HepG2 (cell line): Measurements from ENCODE around the gene GRAMD4.

Source experiments
- EP300 ChIP-seq, 3 experiments: sonication (generic) in 1 of 3; formaldehyde crosslinking in 1 of 3; IDR thresholded peaks; 2 replicates each; pipeline versions ENCODE4 v1.5.1 to v1.6.1; 2011 to 2020; ENCODE audit warnings: low read depth in 2 of 3, low read length in 2 of 3, borderline replicate concordance in 1 of 3, improper control_type of control experiment in 1 of 3, mild to moderate bottlenecking in 1 of 3, missing genetic modification reagents in 1 of 3, moderate library complexity in 1 of 3
- GTF2F1 ChIP-seq: fragments of 150-350 bp; IDR thresholded peaks from 2 replicates; pipeline ENCODE4 v1.6.1; 2014; ENCODE audit warnings: low read length
- POLR2A ChIP-seq, 2 experiments: IDR thresholded peaks; 2 replicates each; pipeline ENCODE4 v1.6.1; 2011; ENCODE audit warnings: low read depth in 2 of 2, low read length in 2 of 2, mild to moderate bottlenecking in 1 of 2, moderate library complexity in 1 of 2; ENCODE audit not compliant: insufficient read depth in 1 of 2
- SAFB2 ChIP-seq: sonication (generic); formaldehyde crosslinking; IDR thresholded peaks from 2 replicates; pipeline ENCODE4 v1.5.1; 2020; ENCODE audit warnings: missing genetic modification reagents, low read depth, mild to moderate bottlenecking, borderline replicate concordance
- SMARCC2 ChIP-seq: fragments of 450-650 bp; IDR thresholded peaks from 2 replicates; pipeline ENCODE4 v1.6.1; 2017; ENCODE audit warnings: antibody characterized with exemption, mild to moderate bottlenecking
- TF ChIP-seq, protein P1 (sequence below): sonication (generic); formaldehyde crosslinking; IDR thresholded peaks from 2 replicates; pipeline ENCODE4 v1.5.0; 2020; ENCODE audit warnings: mild to moderate bottlenecking, missing genetic modification reagents, moderate library complexity
- TF ChIP-seq, protein P2 (sequence below): sonication (generic); formaldehyde crosslinking; IDR thresholded peaks from 2 replicates; pipeline ENCODE4 v1.4.0; 2020; ENCODE audit warnings: missing genetic modification reagents, low read depth, mild to moderate bottlenecking, borderline replicate concordance
- TF ChIP-seq, protein P3 (sequence below): sonication (generic); formaldehyde crosslinking; IDR thresholded peaks from 2 replicates; pipeline ENCODE4 v1.8.0; 2022; ENCODE audit warnings: missing genetic modification reagents, mild to moderate bottlenecking, moderate library complexity, borderline replicate concordance
- TF ChIP-seq, protein P4 (sequence below): sonication (generic); formaldehyde crosslinking; IDR thresholded peaks from 2 replicates; pipeline ENCODE4 v1.5.0; 2020; ENCODE audit warnings: missing genetic modification reagents

DNA sequence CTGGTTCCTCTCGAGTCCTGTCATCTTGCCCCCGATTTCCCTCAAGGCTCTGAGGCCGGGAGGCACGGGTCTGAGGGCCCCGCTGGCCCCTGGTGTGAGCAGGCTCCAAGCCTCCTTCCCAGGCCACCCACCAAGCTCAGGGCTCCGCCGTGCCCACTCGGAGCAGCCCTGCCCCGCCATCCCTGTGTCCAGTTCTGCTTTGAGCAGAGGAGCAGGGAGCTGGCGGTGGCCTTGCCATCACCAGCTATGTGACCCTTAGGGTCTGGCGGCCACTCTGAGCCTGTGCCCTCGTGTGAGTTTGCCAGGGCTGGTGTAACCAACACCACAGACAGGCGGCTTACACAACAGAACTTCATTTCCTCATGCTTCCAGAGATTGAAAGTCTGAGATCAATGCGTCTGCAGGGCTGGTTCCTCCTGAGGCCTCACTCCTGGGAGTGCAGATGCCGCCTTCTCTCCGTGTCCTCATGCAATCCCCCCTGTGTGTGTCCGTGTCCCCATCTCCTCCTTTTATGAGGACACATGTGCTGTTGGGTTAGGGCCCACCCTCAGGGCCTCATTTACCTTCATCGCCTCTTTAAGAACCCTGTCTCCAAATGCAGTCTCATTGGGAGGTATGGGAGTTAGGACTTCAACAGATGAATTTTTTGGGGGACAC is 46.3 kb upstream of the GRAMD4 start:
- no peak for TF ChIP-seq SAFB2 (CRISPR knock-in tag)
- no peak for TF ChIP-seq GTF2F1
- TF ChIP-seq EP300 (IDR thresholded peaks at IDR 0.05; ENCODE audit: low read depth in 2 of 2, low read length in 2 of 2), result no peak
- TF ChIP-seq EP300 (CRISPR knock-in tag; IDR thresholded peaks at IDR 0.05; ENCODE audit: borderline replicate concordance), result no peak
- TF ChIP-seq, protein P1, sequence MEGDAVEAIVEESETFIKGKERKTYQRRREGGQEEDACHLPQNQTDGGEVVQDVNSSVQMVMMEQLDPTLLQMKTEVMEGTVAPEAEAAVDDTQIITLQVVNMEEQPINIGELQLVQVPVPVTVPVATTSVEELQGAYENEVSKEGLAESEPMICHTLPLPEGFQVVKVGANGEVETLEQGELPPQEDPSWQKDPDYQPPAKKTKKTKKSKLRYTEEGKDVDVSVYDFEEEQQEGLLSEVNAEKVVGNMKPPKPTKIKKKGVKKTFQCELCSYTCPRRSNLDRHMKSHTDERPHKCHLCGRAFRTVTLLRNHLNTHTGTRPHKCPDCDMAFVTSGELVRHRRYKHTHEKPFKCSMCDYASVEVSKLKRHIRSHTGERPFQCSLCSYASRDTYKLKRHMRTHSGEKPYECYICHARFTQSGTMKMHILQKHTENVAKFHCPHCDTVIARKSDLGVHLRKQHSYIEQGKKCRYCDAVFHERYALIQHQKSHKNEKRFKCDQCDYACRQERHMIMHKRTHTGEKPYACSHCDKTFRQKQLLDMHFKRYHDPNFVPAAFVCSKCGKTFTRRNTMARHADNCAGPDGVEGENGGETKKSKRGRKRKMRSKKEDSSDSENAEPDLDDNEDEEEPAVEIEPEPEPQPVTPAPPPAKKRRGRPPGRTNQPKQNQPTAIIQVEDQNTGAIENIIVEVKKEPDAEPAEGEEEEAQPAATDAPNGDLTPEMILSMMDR (CRISPR knock-in tag), result no peak
- TF ChIP-seq, protein P2, sequence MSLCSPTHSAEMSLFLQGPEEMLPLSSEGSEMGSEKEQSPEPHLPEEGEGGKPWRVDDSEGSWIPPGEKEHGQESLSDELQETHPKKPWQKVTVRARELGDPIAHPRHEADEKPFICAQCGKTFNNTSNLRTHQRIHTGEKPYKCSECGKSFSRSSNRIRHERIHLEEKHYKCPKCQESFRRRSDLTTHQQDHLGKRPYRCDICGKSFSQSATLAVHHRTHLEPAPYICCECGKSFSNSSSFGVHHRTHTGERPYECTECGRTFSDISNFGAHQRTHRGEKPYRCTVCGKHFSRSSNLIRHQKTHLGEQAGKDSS (CRISPR knock-in tag), result no peak
- TF ChIP-seq, protein P3, sequence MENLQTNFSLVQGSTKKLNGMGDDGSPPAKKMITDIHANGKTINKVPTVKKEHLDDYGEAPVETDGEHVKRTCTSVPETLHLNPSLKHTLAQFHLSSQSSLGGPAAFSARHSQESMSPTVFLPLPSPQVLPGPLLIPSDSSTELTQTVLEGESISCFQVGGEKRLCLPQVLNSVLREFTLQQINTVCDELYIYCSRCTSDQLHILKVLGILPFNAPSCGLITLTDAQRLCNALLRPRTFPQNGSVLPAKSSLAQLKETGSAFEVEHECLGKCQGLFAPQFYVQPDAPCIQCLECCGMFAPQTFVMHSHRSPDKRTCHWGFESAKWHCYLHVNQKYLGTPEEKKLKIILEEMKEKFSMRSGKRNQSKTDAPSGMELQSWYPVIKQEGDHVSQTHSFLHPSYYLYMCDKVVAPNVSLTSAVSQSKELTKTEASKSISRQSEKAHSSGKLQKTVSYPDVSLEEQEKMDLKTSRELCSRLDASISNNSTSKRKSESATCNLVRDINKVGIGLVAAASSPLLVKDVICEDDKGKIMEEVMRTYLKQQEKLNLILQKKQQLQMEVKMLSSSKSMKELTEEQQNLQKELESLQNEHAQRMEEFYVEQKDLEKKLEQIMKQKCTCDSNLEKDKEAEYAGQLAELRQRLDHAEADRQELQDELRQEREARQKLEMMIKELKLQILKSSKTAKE (CRISPR knock-in tag), result no peak
- TF ChIP-seq SMARCC2, result no peak
- TF ChIP-seq, protein P4, sequence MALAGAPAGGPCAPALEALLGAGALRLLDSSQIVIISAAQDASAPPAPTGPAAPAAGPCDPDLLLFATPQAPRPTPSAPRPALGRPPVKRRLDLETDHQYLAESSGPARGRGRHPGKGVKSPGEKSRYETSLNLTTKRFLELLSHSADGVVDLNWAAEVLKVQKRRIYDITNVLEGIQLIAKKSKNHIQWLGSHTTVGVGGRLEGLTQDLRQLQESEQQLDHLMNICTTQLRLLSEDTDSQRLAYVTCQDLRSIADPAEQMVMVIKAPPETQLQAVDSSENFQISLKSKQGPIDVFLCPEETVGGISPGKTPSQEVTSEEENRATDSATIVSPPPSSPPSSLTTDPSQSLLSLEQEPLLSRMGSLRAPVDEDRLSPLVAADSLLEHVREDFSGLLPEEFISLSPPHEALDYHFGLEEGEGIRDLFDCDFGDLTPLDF (CRISPR knock-in tag), result no peak
- TF ChIP-seq POLR2A (IDR thresholded peaks at IDR 0.05; ENCODE audit: insufficient read depth in 1 of 2, low read depth in 2 of 2, low read length in 2 of 2), result no peak
